Hematopoietic multipotent progenitor cell treated with erythropoietin and hydrocortisone succinate and interleukin-3 and kit ligand, for 8 days (in vitro differentiated cells): ENCODE results near the gene CRYGS.
"Not testable (repeated sequence)": the region's sequence is repeated elsewhere in the genome, so short reads cannot be mapped to it uniquely, and the experiment has no call there.

Experiments
- DNase-seq: peaks from one replicate; pipeline ENCODE4 v3.0.0-alpha.2; 2015

CRYGS gene

GRCh38 chr3:186516646-186517045 is 27.5 kb downstream of the CRYGS start:
- DNase-seq = no peak

GRCh38 chr3:186515125-186515524 is 29.1 kb downstream of the CRYGS start:
- DNase-seq = no peak

- DNase-seq = peak; percentile 12
These were observed 29.7 kb downstream of the CRYGS start for GRCh38 chr3:186514296-186515002.

GRCh38 chr3:186513386-186513785 is 30.8 kb downstream of the CRYGS start:
- DNase-seq = no peak

GRCh38 chr3:186512570-186513302 is 31.4 kb downstream of the CRYGS start:
- DNase-seq = no peak

- DNase-seq = no peak
These were observed 32.5 kb downstream of the CRYGS start for GRCh38 chr3:186511702-186512101.

- no peak for DNase-seq
These were observed 32.9 kb downstream of the CRYGS start for GRCh38 chr3:186511245-186511644.

GRCh38 chr3:186510374-186511079 is 33.7 kb downstream of the CRYGS start:
- no peak for DNase-seq

- DNase-seq = no peak
These were observed 34.8 kb downstream of the CRYGS start for GRCh38 chr3:186509423-186509822.

- no peak for DNase-seq
These were observed 37.3 kb downstream of the CRYGS start for GRCh38 chr3:186506857-186507256.

- DNase-seq = no peak
These were observed 37.9 kb downstream of the CRYGS start for GRCh38 chr3:186506191-186506739.

GRCh38 chr3:186502966-186503712 is 41.0 kb downstream of the CRYGS start:
- no peak for DNase-seq

- no peak for DNase-seq
These were observed 41.8 kb downstream of the CRYGS start for GRCh38 chr3:186502138-186502948.

GRCh38 chr3:186499949-186500348 is 44.2 kb downstream of the CRYGS start:
- DNase-seq = not testable (repeated sequence)

- DNase-seq = not testable (repeated sequence)
These were observed 46.2 kb downstream of the CRYGS start for GRCh38 chr3:186498022-186498421.

- DNase-seq = no peak
These were observed 46.6 kb downstream of the CRYGS start for GRCh38 chr3:186497608-186498007.

GRCh38 chr3:186496635-186497034 is 47.5 kb downstream of the CRYGS start:
- no peak for DNase-seq

- DNase-seq = no peak
These were observed 48.2 kb downstream of the CRYGS start for GRCh38 chr3:186496016-186496415.

GRCh38 chr3:186493525-186494255 is 50.5 kb downstream of the CRYGS start:
- no peak for DNase-seq

GRCh38 chr3:186492385-186492984 is 51.7 kb downstream of the CRYGS start:
- DNase-seq = no peak

- DNase-seq = no peak
These were observed 54.7 kb downstream of the CRYGS start for GRCh38 chr3:186489507-186489906.
